HepG2 (cell line): Measurements from ENCODE around the gene ETHE1. TPM values are rescaled to one million over a fixed set of nuclear protein-coding genes. Genes with fewer than 3 reads are reported as not detected.

Source experiments
- ATAC-seq: fragments of 200-7000 bp; cut with Tn5 transposase; 3 replicates; pipeline ENCODE4 v1.9.1; 2020; ENCODE audit warnings: mild to moderate bottlenecking, moderate library complexity
- BruUV-seq: library from RNA; stranded (reverse); fragments of 400-500 nt; replicated peaks from 2 replicates; lab custom pipeline; 2021; lab: Mats Ljungman, UMichigan
- CTCF ChIA-PET: fragments of 300-600 bp; formaldehyde crosslinking; extraction: SDS; loops from one replicate; lab custom pipeline; 2021; ENCODE audit warnings: low total read pairs, inconsistent platforms, low intra/inter-chr PET ratio; lab: Yijun Ruan, JAX
- POLR2A ChIA-PET: fragments of 350-600 bp; sonication (Branson Sonifier 250); formaldehyde crosslinking; loops from one replicate; lab custom pipeline; 2020; ENCODE audit warnings: antibody characterized with exemption, inconsistent platforms; lab: Yijun Ruan, JAX
- DNase-seq: peaks from one replicate; pipeline ENCODE4 v3.0.0-alpha.2; 2015; ENCODE audit warnings: low spot score
- FAIRE-seq: peaks from 3 replicates; lab custom pipeline; 2011; peaks lifted over from hg19 to GRCh38; lab: Jason Lieb, UNC
- H2AFZ ChIP-seq: one replicate; pipeline ENCODE4 v1.6.1; 2011; ENCODE audit warnings: low read length, inconsistent platforms
- H3K27ac ChIP-seq: fragments of 300-600 bp; 3 replicates; pipeline ENCODE4 v1.8.0; 2011; ENCODE audit warnings: mixed run types, mild to moderate bottlenecking, mixed read lengths, low read length, inconsistent platforms; ENCODE audit not compliant: insufficient read depth; ENCODE audit errors: extremely low read length
- H3K27me3 ChIP-seq, 2 experiments: fragments of 200-600 bp in 1 of 2; 2 replicates in 1 of 2; 3 replicates in 1 of 2; pipeline versions ENCODE4 v1.6.0 to v1.8.0; 2011; ENCODE audit warnings: low read length in 2 of 2, mild to moderate bottlenecking in 2 of 2, moderate library complexity in 2 of 2, inconsistent platforms in 1 of 2; ENCODE audit not compliant: insufficient read depth in 2 of 2, control insufficient read depth in 1 of 2
- H3K36me3 ChIP-seq, 2 experiments: fragments of 200-600 bp in 1 of 2; replicated peaks in 1 of 2; 2 replicates in 1 of 2; 3 replicates in 1 of 2; pipeline versions ENCODE4 v1.5.1 to v1.8.0; 2011; ENCODE audit warnings: low read length in 2 of 2, inconsistent platforms in 1 of 2; ENCODE audit not compliant: insufficient read depth in 2 of 2, control insufficient read depth in 1 of 2
- H3K4me1 ChIP-seq: 2 replicates; pipeline ENCODE4 v1.5.1; 2012; ENCODE audit warnings: low read length, inconsistent platforms; ENCODE audit not compliant: insufficient read depth
- H3K4me2 ChIP-seq: 2 replicates; pipeline ENCODE4 v1.6.0; 2011; ENCODE audit warnings: low read depth, low read length, inconsistent platforms
- H3K4me3 ChIP-seq, 3 experiments: fragments of 200-600 bp in 1 of 3; sonication (generic), shearing (Covaris generic) in 1 of 3; replicated peaks in 1 of 3; 2 replicates each; pipeline ENCODE4 v1.5.1; 2011 to 2016; ENCODE audit warnings: low read length in 3 of 3, inconsistent platforms in 2 of 3, low read depth in 2 of 3, mild to moderate bottlenecking in 2 of 3, control low read depth in 1 of 3, mixed read lengths in 1 of 3; ENCODE audit not compliant: insufficient read depth in 1 of 3
- H3K79me2 ChIP-seq: one replicate; pipeline ENCODE4 v1.6.1; 2011; ENCODE audit warnings: low read length, inconsistent platforms; ENCODE audit not compliant: insufficient read depth
- H3K9ac ChIP-seq: 2 replicates; pipeline ENCODE4 v1.6.0; 2011; ENCODE audit warnings: mild to moderate bottlenecking, low read depth, low read length, inconsistent platforms; ENCODE audit not compliant: insufficient read depth
- H3K9me3 ChIP-seq: 2 replicates; pipeline ENCODE4 v1.5.1; 2012; ENCODE audit warnings: mild to moderate bottlenecking, low read length
- H4K20me1 ChIP-seq: 2 replicates; pipeline ENCODE4 v1.6.0; 2011; ENCODE audit warnings: inconsistent platforms, mild to moderate bottlenecking, low read length, moderate library complexity; ENCODE audit not compliant: insufficient read depth
- HES4 ChIP-seq: sonication (generic); formaldehyde crosslinking; IDR thresholded peaks from 2 replicates; pipeline ENCODE4 v1.9.0; 2021; ENCODE audit warnings: mild to moderate bottlenecking, missing genetic modification reagents, borderline replicate concordance
- HIC2 ChIP-seq: sonication (generic); formaldehyde crosslinking; IDR thresholded peaks from 2 replicates; pipeline ENCODE4 v1.9.0; 2022; ENCODE audit warnings: low read depth, missing genetic modification reagents
- IRF2 ChIP-seq: IDR thresholded peaks from 2 replicates; pipeline ENCODE4 v1.6.1; 2018; ENCODE audit warnings: missing genetic modification reagents, missing compliant biosample characterization
- JUNB ChIP-seq: sonication (generic); formaldehyde crosslinking; IDR thresholded peaks from 2 replicates; pipeline ENCODE4 v1.8.0; 2022; ENCODE audit warnings: missing genetic modification reagents, mild to moderate bottlenecking, borderline replicate concordance
- MXD4 ChIP-seq: IDR thresholded peaks from 2 replicates; pipeline ENCODE4 v1.6.1; 2016; ENCODE audit warnings: mild to moderate bottlenecking, missing biosample characterization, missing genetic modification reagents
- TCF7L2 ChIP-seq: IDR thresholded peaks from 2 replicates; pipeline ENCODE4 v1.6.1; 2011; ENCODE audit warnings: mild to moderate bottlenecking, low read depth, low read length, moderate library complexity
- ZGPAT ChIP-seq: IDR thresholded peaks from 2 replicates; pipeline ENCODE4 v1.6.1; 2016; ENCODE audit warnings: mild to moderate bottlenecking
- ZNF496 ChIP-seq: sonication (generic); formaldehyde crosslinking; IDR thresholded peaks from 2 replicates; pipeline ENCODE4 v1.8.1; 2023; ENCODE audit warnings: mild to moderate bottlenecking, moderate library complexity, missing genetic modification reagents; ENCODE audit not compliant: insufficient replicate concordance
- ZNF564 ChIP-seq: sonication (generic); formaldehyde crosslinking; IDR thresholded peaks from 2 replicates; pipeline ENCODE4 v1.8.1; 2023; ENCODE audit warnings: mild to moderate bottlenecking, missing genetic modification reagents
- ZNF883 ChIP-seq: sonication (generic); formaldehyde crosslinking; IDR thresholded peaks from 2 replicates; pipeline ENCODE4 v1.5.1; 2020; ENCODE audit warnings: mild to moderate bottlenecking, missing genetic modification reagents; ENCODE audit errors: not compliant biosample characterization
- ZSCAN22 ChIP-seq: sonication (generic); formaldehyde crosslinking; IDR thresholded peaks from 2 replicates; pipeline ENCODE4 v1.4.0; 2020; ENCODE audit warnings: mild to moderate bottlenecking, missing genetic modification reagents
- WGBS: methylation state at CpG from one replicate; pipeline ENCODE4 v1.1.6; 2017; ENCODE audit warnings: low lambda C conversion rate; 5-methylcytosine and 5-hydroxymethylcytosine counted together
- in situ Hi-C: cut with HindIII; loops from 2 replicates; pipeline ENCODE4 v1.10.0; 2017; ENCODE audit warnings: low pct_unique_long_range_greater_than_20kb; ENCODE audit not compliant: extremely low pct_ligation_motif_present
- intact Hi-C: fragments of 100-400 bp; cut with micrococcal nuclease; formaldehyde crosslinking; loops from one replicate; pipeline ENCODE4 v1.10.0; 2022; ENCODE audit not compliant: unreplicated experiment
- polyA plus RNA-seq, 8 experiments: library from polyadenylated mRNA; depleted of rRNA in 3 of 8; stranded (reverse) in 7 of 8; unstranded in 1 of 8; fragments of >200 nt; fragmentation: Illumina TruSeq in 4 of 8; extraction: Trizol in 4 of 8; gene quantifications; 2 replicates each; pipeline versions ENCODE4 v1.2.1 to v1.2.3, GENCODE V29; 2011 to 2016; ENCODE audit warnings: low read depth in 4 of 8, missing spikeins in 1 of 8, mixed read lengths in 1 of 8; ENCODE audit not compliant: insufficient read depth in 1 of 8
- total RNA-seq, 5 experiments: library from RNA; depleted of rRNA; stranded (reverse); fragments of >200 nt; fragmentation: Illumina TruSeq; extraction: Trizol; gene quantifications; 2 replicates each; pipeline ENCODE4 v1.2.3, GENCODE V29; 2016; ENCODE audit warnings: low read depth in 1 of 5
- TF ChIP-seq, protein P1 (sequence below): sonication (generic); formaldehyde crosslinking; IDR thresholded peaks from 2 replicates; pipeline ENCODE4 v1.5.0; 2020; ENCODE audit warnings: mild to moderate bottlenecking, missing genetic modification reagents, borderline replicate concordance
- TF ChIP-seq, protein P2 (sequence below): IDR thresholded peaks from 2 replicates; pipeline ENCODE4 v1.6.1; 2018; ENCODE audit warnings: missing genetic modification reagents

Gene ETHE1
- total and polyA plus RNA-seq, 2 of the 13 experiments (the other 11 are each of a cell fraction or from before 2014, with no cell fraction given) = 32.5 to 58.4 TPM

DNA sequence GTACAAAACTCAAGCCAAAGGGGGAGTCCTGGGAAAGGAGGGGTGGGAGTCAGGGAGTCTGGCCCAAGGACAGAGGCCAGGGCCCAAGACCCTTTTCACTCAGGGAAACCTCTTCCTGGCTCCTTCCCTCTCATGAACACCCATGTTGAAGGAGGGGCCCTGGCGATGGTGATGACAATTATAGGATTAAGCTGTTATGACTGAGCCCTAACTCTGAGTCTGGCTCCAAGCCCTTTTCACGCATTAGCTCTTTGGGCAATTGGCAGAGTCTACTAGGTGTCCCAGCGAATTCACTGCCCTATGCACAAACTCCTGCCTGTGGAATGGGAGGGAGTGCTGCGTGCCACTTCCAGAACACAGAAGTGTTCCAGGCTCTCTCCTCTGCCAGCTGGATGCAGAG, 26.7 kb upstream of the ETHE1 start:
- Histone ChIP-seq H2AFZ (no peak overlapping the region), H3K27me3 (no peaks in the 10 kb centered on the region), H3K9me3 (no peaks in the 10 kb centered on the region), H3K4me3 (no peak overlapping the region), H3K4me2 (no peak overlapping the region), H3K36me3 (peaks cover 18 to 47% of the 10 kb centered on the region in 2 experiments), H3K27ac (no peak overlapping the region), H3K4me1 (no peaks in the 10 kb centered on the region), H3K79me2 (no peaks in the 10 kb centered on the region), H4K20me1 (no peaks in the 10 kb centered on the region), H3K9ac (no peak overlapping the region)
- in situ Hi-C loops = no loop called here
- no peak for DNase-seq
- no peak for FAIRE-seq
- intact Hi-C loops = no loop called here
- no peak for ATAC-seq
- TF ChIP-seq IRF2 (CRISPR knock-in tag) (no peak), ZNF564 (CRISPR knock-in tag) (no peak), MXD4 (no peak), ZNF883 (CRISPR knock-in tag) (no peak), JUNB (CRISPR knock-in tag) (no peak), HES4 (no peak), ZNF496 (CRISPR knock-in tag) (no peak), HIC2 (CRISPR knock-in tag) (no peak), ZGPAT (CRISPR knock-in tag) (no peak), ZSCAN22 (CRISPR knock-in tag) (no peak), TCF7L2 (no peak)
- TF ChIP-seq, protein P1, sequence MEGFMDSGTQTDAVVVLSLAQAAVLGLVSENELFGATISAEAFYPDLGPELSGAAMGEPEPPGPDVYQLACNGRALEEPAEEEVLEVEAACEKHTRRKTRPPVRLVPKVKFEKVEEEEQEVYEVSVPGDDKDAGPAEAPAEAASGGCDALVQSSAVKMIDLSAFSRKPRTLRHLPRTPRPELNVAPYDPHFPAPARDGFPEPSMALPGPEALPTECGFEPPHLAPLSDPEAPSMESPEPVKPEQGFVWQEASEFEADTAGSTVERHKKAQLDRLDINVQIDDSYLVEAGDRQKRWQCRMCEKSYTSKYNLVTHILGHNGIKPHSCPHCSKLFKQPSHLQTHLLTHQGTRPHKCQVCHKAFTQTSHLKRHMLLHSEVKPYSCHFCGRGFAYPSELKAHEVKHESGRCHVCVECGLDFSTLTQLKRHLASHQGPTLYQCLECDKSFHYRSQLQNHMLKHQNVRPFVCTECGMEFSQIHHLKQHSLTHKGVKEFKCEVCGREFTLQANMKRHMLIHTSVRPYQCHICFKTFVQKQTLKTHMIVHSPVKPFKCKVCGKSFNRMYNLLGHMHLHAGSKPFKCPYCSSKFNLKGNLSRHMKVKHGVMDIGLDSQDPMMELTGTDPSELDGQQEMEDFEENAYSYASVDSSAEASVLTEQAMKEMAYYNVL = no peak
- TF ChIP-seq, protein P2, sequence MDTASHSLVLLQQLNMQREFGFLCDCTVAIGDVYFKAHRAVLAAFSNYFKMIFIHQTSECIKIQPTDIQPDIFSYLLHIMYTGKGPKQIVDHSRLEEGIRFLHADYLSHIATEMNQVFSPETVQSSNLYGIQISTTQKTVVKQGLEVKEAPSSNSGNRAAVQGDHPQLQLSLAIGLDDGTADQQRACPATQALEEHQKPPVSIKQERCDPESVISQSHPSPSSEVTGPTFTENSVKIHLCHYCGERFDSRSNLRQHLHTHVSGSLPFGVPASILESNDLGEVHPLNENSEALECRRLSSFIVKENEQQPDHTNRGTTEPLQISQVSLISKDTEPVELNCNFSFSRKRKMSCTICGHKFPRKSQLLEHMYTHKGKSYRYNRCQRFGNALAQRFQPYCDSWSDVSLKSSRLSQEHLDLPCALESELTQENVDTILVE (CRISPR knock-in tag) = no peak
- ChIA-PET CTCF (no interaction called here), POLR2A (no interaction called here)
- no TSS peak for BruUV-seq
- WGBS = 94% methylated on average over 2 of the region's 4 CpGs
